Keratinocyte (primary cell): ENCODE results near the gene ALKBH5.

Source experiments
- CTCF ChIP-seq, 3 experiments: IDR thresholded peaks in 1 of 3; conservative IDR thresholded peaks in 1 of 3; optimal IDR thresholded peaks in 1 of 3; 2 replicates in 2 of 3; 3 replicates in 1 of 3; pipeline versions ENCODE3 to v1.5.1; 2011; ENCODE audit warnings: low read length in 3 of 3, mild to moderate bottlenecking in 3 of 3, moderate library complexity in 2 of 3, control low read depth in 1 of 3, inconsistent platforms in 1 of 3; ENCODE audit not compliant: insufficient read depth in 2 of 3; ENCODE audit errors: extremely low read depth in 1 of 3
- EZH2 ChIP-seq: IDR thresholded peaks from one replicate; pipeline ENCODE4 v1.6.1; 2012; ENCODE audit warnings: inconsistent platforms, mild to moderate bottlenecking, low read length, moderate library complexity

GRCh38 chr17:18190628-18191235 lies 7.1 kb downstream of the ALKBH5 start:
- no peak for TF ChIP-seq CTCF (optimal IDR thresholded peaks at IDR 0.05 in 1 of 3, IDR thresholded peaks at IDR 0.05 in 1 of 3, conservative IDR thresholded peaks at IDR 0.05 in 1 of 3; ENCODE audit: extremely low read depth in 1 of 3, insufficient read depth in 2 of 3, low read length in 3 of 3)
- no peak for TF ChIP-seq EZH2
